Renal pelvis (tissue), 4 donors: ENCODE results near the gene PCDHA4. TPM values are rescaled to one million over a fixed set of nuclear protein-coding genes. Genes with fewer than 3 reads are reported as not detected.
"Not testable (repeated sequence)": the region's sequence is repeated elsewhere in the genome, so short reads cannot be mapped to it uniquely, and the experiment has no call there.

Experiments used
- DNase-seq: peaks from one replicate; pipeline ENCODE4 v3.0.0-alpha.2; 2013
- polyA plus RNA-seq, 3 donors: library from polyadenylated mRNA; unstranded; fragments of 120-200 nt; gene quantifications; one replicate each; pipeline ENCODE4 v1.2.1, GENCODE V29; 2013; ENCODE audit not compliant: insufficient read length in 3 of 3

PCDHA4 gene
- polyA plus RNA-seq, 3 donors: 0.73 to 1.2 (median 0.81) TPM

DNA sequence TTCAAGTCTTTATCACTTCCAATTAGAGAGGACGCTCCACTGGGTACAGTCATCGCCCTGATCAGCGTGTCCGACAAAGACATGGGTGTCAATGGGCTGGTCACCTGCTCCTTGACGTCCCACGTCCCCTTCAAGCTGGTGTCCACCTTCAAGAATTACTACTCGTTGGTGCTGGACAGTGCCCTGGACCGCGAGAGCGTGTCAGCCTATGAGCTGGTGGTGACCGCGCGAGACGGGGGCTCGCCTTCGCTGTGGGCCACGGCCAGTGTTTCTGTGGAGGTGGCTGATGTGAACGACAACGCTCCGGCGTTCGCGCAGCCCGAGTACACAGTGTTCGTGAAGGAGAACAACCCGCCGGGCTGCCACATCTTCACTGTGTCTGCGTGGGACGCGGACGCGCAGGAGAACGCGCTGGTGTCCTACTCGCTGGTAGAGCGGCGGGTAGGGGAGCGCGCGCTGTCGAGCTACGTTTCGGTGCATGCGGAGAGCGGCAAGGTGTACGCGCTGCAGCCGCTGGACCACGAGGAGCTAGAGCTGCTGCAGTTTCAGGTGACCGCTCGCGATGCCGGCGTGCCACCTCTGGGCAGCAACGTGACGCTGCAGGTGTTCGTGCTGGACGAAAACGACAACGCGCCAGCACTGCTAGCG, 1.5 kb downstream of the PCDHA4 start:
- DNase-seq: not testable (repeated sequence)

DNA sequence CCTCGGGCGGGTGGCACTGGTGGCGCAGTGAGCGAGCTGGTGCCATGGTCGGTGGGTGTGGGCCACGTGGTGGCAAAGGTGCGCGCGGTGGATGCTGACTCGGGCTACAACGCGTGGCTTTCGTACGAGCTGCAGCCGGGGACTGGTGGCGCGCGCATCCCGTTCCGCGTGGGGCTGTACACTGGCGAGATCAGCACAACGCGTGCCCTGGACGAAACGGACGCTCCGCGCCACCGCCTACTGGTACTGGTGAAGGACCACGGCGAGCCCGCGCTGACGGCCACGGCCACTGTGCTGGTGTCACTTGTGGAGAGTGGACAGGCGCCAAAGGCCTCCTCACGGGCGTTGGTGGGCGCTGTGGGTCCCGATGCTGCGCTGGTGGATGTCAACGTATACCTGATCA, 2.0 kb downstream of the PCDHA4 start:
- DNase-seq: no peak

DNA sequence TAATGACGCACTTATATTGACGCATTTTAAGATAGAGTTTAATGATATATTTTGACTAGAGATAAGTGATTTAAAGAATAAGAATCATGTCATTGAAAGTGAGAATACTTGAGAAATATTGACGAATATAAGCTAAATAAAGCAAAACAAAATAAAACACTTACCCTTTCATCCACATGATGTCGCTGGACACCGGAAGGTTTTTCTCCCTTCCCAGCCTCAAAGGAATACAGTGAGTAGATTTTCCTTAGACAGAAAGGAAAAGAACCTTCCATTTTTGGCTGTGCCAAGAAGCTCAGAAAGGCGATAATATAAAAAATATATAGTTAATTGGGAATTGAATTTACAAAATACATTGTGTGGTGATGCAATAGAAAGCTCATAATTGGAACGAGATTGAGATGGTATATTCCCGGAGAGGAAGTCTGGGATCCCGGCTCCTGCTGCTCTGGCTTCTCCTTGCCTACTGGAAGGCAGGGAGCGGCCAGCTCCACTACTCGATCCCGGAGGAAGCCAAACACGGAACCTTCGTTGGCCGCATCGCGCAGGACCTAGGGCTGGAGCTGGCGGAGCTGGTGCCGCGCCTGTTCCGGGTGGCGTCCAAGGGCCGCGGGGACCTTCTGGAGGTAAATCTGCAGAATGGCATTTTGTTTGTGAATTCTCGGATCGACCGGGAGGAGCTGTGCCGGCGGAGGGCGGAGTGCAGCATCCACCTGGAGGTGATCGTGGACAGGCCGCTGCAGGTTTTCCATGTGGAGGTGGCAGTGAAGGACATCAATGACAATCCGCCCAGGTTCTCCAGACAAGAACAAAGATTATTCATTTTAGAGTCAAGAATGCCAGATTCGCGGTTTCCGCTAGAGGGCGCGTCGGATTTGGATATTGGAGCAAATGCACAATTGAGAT, 14.8 kb downstream of the PCDHA4 start, which contains the start of gene PCDHA5:
TSS of gene PCDHA5 (plus strand) at position 239 of the 906 bp plus-strand sequence.
- no peak for DNase-seq

DNA sequence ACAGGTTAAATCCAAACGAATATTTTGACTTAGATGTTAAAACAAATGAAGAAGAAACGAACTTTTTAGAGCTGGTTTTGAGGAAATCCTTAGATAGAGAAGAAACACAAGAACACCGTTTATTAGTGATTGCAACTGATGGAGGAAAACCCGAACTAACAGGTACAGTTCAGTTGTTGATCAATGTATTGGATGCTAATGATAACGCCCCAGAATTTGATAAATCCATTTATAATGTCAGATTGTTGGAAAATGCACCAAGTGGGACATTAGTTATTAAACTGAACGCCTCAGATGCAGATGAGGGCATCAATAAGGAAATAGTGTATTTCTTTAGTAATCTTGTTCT, 15.4 kb downstream of the PCDHA4 start:
- DNase-seq: no peak

DNA sequence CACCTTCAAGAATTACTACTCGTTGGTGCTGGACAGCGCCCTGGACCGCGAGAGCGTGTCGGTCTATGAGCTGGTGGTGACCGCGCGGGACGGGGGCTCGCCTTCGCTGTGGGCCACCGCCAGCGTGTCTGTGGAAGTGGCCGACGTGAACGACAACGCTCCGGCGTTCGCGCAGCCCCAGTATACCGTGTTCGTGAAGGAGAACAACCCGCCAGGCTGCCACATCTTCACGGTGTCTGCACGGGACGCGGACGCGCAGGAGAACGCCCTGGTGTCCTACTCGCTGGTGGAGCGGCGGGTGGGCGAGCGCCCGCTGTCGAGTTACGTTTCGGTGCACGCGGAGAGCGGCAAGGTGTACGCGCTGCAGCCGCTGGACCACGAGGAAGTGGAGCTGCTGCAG, 16.1 kb downstream of the PCDHA4 start:
- not testable (repeated sequence) for DNase-seq

DNA sequence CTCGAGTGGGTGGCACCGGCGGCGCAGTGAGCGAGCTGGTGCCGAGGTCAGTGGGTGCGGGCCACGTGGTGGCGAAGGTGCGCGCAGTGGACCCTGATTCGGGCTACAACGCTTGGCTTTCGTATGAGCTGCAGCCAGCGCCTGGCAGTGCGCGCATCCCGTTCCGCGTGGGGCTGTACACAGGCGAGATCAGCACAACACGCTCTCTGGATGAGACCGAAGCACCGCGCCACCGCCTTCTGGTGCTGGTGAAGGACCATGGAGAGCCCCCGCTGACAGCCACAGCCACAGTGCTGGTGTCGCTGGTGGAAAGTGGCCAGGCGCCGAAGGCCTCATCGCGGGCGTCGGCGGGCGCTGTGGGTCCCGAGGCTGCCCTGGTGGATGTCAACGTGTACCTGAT, 16.6 kb downstream of the PCDHA4 start:
- no peak for DNase-seq

DNA sequence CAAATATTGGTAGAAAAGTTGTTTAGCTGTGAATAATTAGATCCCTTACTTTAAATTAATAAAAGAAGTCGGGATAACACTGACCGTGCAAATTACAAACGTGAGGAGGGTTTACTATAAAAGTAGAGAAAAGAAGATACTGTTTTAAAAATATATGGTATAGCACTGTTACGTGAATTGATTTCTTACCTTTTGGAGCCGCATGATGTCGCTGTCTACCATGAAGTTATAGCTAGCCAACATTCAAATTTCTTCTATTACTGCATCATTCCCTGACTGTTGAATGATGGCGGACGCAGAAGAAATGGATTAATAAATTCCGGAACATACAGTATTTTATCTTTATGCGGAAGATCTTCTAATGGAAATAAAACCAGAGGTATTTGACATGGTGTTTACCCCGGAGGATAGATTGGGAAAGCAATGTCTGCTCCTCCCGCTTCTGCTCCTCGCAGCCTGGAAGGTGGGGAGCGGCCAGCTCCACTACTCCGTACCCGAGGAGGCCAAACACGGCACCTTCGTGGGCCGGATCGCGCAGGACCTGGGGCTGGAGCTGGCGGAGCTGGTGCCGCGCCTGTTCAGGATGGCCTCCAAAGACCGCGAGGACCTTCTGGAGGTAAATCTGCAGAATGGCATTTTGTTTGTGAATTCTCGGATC, 21.0 kb downstream of the PCDHA4 start, which contains the start of gene PCDHA6:
TSS of gene PCDHA6 (plus strand) at position 257 of the 658 bp plus-strand sequence. CDS start at position 389, 132 bp downstream.
- no peak for DNase-seq

DNA sequence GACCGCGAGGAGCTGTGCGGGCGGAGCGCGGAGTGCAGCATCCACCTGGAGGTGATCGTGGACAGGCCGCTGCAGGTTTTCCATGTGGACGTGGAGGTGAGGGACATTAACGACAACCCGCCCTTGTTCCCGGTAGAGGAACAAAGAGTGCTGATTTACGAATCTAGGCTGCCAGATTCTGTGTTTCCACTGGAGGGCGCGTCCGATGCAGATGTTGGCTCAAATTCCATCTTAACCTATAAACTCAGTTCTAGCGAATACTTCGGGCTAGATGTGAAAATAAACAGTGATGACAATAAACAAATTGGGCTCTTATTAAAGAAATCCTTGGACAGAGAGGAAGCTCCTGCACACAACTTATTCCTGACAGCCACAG, 21.5 kb downstream of the PCDHA4 start:
- no peak for DNase-seq

DNA sequence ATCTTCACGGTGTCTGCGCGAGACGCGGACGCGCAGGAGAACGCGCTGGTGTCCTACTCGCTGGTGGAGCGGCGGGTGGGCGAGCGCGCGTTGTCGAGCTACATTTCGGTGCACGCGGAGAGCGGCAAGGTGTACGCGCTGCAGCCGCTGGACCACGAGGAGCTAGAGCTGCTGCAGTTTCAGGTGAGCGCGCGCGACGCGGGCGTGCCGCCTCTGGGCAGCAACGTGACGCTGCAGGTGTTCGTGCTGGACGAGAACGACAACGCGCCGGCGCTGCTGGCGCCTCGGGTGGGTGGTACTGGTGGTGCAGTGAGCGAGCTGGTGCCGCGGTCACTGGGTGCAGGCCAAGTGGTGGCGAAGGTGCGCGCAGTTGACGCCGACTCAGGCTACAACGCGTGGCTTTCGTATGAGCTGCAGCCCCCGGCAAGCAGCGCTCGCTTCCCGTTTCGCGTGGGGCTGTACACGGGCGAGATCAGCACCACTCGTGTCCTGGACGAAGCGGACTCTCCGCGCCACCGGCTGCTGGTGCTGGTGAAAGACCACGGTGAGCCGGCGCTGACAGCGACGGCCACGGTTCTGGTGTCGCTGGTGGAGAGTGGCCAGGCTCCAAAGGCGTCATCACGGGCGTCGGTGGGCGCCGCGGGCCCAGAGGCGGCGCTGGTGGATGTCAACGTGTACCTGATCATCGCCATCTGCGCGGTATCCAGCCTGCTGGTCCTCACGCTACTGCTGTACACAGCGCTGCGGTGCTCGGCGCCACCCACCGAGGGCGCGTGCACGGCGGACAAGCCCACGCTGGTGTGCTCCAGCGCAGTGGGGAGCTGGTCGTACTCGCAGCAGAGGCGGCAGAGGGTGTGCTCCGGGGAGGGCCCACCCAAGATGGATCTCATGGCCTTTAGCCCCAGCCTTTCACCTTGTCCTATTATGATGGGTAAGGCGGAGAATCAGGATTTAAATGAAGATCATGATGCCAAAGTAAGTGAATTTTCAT, 22.9 kb downstream of the PCDHA4 start:
- not testable (repeated sequence) for DNase-seq

DNA sequence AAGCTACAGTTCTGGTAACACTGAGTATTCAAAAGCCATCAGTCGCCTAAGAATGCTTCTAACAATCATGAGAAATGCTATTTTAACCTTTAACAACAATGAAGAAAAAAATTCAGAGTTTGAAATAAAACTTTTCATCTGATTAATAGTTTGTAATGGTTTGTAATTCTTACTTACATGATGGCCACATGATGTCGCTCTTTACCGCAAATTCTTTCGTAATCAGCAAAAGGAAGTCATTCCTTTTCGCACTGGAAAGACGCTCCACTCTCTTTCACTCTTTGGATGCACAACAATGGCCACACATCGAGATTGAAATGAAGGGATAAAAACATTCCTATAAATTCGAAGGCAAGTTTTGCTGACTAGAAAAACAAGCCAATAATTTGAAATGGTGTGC, 27.1 kb downstream of the PCDHA4 start, which contains the start of gene PCDHA7:
TSS of gene PCDHA7 (plus strand) at position 277 of the 400 bp plus-strand sequence. CDS start at position 392, 115 bp downstream.
- DNase-seq: peak; percentile 2

DNA sequence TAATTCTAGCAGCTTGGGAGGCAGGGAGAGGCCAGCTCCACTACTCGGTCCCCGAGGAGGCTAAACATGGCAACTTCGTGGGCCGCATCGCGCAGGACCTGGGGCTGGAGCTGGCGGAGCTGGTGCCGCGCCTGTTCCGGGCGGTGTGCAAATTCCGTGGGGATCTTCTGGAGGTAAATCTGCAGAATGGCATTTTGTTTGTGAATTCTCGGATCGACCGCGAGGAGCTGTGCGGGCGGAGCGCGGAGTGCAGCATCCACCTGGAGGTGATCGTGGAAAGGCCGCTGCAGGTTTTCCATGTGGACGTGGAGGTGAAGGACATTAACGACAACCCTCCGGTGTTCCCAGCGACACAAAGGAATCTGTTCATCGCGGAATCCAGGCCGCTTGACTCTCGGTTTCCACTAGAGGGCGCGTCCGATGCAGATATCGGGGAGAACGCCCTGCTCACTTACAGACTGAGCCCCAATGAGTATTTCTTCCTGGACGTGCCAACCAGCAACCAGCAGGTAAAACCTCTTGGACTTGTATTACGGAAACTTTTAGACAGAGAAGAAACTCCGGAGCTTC, 27.7 kb downstream of the PCDHA4 start:
- not testable (repeated sequence) for DNase-seq

DNA sequence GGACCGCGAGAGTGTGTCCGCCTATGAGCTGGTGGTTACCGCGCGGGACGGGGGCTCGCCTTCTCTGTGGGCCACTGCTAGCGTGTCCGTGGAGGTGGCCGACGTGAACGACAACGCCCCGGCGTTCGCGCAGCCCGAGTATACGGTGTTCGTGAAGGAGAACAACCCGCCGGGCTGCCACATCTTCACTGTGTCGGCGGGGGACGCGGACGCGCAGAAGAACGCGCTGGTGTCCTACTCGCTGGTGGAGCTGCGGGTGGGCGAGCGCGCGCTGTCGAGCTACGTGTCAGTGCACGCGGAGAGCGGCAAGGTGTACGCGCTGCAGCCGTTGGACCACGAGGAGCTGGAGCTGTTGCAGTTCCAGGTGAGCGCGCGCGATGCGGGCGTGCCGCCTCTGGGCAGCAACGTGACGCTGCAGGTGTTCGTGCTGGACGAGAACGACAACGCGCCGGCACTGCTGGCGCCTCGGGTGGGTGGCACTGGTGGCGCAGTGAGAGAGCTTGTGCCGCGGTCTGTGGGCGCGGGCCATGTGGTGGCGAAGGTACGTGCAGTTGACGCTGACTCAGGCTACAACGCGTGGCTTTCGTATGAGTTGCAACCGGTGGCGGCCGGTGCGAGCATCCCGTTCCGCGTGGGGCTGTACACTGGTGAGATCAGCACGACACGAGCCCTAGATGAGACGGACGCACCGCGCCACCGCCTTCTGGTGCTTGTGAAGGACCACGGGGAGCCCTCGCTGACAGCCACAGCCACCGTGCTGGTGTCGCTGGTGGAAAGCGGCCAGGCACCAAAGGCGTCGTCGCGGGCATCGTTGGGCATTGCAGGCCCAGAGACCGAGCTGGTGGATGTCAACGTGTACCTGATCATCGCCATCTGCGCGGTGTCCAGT, 29.0 kb downstream of the PCDHA4 start:
- DNase-seq: no peak

DNA sequence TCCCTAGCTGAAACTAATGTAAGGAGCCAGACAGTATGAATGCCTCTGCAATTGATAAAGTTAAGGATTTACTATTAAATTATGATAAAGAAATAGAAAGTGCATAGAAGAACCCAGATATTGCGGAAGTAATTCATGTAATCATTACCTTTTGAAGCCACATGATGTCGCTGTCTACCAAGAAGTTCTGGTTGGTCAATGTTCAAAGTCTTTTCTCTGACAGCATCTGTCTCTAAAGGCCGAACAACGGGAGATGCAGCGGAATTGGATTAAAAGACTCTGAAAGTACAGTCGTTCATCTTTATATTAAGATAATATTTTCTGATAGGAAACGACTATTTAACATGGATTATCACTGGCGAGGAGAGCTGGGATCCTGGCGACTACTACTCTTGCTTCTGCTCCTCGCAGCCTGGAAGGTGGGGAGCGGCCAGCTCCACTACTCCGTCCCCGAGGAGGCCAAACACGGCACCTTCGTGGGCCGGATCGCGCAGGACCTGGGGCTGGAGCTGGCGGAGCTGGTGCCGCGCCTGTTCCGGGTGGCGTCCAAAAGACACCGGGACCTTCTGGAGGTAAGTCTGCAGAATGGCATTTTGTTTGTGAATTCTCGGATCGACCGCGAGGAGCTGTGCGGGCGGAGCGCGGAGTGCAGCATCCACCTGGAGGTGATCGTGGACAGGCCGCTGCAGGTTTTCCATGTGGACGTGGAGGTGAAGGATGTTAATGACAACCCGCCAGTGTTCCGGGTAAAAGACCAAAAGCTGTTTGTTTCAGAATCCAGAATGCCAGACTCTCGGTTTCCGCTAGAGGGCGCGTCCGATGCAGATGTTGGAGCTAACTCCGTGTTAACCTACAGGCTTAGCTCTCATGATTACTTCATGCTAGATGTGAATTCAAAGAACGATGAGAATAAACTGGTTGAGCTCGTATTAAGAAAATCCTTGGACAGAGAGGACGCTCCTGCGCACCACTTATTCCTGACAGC, 34.4 kb downstream of the PCDHA4 start, which contains the start of gene PCDHA8:
TSS of gene PCDHA8 (plus strand) at position 210 of the 985 bp plus-strand sequence. CDS start at position 345, 135 bp downstream.
- DNase-seq: no peak

DNA sequence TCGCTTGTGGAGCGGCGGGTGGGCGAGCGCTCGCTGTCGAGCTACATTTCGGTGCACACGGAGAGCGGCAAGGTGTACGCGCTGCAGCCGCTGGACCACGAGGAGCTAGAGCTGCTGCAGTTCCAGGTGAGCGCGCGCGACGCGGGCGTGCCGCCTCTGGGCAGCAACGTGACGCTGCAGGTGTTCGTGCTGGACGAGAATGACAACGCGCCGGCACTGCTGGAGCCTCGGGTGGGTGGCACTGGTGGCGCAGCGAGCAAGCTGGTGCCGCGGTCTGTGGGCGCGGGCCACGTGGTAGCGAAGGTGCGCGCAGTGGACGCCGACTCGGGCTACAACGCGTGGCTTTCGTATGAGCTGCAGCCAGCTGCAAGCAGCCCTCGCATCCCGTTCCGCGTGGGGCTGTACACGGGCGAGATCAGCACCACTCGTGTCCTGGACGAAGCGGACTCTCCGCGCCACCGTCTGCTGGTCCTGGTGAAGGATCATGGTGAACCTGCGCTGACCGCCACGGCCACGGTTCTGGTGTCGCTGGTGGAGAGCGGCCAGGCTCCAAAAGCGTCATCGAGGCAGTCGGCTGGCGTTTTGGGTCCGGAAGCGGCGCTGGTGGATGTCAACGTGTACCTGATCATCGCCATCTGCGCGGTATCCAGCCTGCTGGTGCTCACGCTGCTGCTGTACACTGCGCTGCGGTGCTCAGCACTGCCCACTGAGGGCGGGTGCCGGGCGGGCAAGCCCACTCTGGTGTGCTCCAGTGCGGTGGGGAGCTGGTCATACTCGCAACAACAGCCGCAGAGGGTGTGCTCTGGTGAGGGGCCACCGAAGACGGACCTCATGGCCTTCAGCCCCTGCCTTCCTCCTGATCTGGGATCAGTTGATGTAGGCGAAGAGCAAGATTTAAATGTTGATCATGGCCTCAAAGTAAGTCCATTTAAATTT, 36.2 kb downstream of the PCDHA4 start:
- DNase-seq: no peak

DNA sequence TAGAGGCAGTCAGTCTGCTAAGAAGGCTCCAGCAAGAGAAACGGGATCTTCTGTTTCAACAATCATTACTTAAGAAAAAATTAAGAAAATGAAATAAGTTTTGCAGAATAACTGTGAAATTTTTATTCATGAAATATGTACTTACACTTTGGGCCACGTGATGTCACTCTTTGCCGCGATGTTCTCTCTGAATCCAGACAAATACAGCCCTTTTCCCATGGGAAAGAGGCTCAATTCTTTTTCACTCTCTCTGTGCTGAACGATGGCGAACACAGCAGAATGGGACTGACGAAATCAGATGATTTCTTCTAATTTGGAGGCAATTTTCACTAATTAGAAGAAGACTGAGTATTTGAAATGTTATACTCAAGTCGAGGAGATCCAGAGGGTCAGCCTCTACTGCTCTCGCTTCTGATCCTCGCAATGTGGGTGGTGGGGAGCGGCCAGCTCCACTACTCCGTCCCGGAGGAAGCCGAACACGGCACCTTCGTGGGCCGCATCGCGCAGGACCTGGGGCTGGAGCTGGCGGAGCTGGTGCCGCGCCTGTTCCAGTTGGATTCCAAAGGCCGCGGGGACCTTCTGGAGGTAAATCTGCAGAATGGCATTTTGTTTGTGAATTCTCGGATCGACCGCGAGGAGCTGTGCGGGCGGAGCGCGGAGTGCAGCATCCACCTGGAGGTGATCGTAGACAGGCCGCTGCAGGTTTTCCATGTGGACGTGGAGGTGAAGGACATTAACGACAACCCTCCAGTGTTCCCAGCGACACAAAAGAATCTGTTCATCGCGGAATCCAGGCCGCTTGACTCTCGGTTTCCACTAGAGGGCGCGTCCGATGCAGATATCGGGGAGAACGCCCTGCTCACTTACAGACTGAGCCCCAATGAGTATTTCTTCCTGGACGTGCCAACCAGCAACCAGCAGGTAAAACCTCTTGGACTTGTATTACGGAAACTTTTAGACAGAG, 41.6 kb downstream of the PCDHA4 start, which contains the start of gene PCDHA9:
TSS of gene PCDHA9 (plus strand) at position 244 of the 964 bp plus-strand sequence. CDS start at position 358, 114 bp downstream.
- DNase-seq: not testable (repeated sequence)
